NK-92 (cell line): ENCODE data around the gene PTPN13.

Experiments used
- DNase-seq: peaks from one replicate; lab custom pipeline; 2025; ENCODE audit not compliant: unreplicated experiment; lab: John Stamatoyannopoulos, UW

PTPN13 gene

GRCh38 chr4:86818211-86818610 lies 224.1 kb downstream of the PTPN13 start:
- DNase-seq = no peak

DNA sequence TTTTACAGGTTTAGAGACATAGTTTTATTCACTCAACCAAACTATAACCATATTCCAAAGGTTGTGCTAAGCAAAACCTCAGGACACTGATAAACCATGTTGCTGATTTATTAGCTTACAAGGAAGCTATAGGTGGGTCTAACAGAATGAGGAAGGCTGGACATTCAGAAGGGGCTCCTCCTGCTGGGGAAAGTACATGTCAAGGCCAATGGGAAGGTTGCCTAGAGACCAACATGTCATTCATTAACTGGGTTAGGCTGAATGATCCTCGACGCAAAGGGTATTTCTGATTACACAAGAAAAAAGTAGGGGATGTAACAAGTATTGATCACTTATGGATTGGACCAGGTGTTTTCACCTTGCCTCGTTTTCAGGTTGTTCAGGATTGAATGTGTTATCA lies 224.7 kb downstream of the PTPN13 start:
- DNase-seq = no peak

DNA sequence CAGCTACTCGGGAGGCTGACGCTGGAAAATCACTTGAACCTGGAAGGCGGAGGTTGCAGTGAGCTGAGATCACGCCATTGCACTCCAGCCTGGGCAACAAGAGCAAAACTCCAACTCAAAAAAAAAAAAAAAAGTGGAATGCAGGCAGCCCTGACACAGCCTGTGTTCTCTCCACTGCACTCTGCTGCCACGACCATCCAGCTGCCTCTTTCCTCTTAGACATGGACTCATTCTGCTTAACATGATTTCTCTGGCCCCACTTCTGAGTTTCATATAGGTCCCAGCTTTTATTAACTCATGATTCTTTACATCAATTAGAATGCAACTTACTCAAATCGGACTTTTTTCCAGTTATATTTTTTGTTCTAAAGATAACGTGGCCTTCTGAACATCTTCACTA lies 225.4 kb downstream of the PTPN13 start:
- no peak for DNase-seq

GRCh38 chr4:86821151-86821550 lies 227.0 kb downstream of the PTPN13 start:
- no peak for DNase-seq

GRCh38 chr4:86822136-86822535 lies 228.0 kb downstream of the PTPN13 start:
- no peak for DNase-seq

GRCh38 chr4:86825511-86825910 lies 231.4 kb downstream of the PTPN13 start:
- DNase-seq = no peak

DNA sequence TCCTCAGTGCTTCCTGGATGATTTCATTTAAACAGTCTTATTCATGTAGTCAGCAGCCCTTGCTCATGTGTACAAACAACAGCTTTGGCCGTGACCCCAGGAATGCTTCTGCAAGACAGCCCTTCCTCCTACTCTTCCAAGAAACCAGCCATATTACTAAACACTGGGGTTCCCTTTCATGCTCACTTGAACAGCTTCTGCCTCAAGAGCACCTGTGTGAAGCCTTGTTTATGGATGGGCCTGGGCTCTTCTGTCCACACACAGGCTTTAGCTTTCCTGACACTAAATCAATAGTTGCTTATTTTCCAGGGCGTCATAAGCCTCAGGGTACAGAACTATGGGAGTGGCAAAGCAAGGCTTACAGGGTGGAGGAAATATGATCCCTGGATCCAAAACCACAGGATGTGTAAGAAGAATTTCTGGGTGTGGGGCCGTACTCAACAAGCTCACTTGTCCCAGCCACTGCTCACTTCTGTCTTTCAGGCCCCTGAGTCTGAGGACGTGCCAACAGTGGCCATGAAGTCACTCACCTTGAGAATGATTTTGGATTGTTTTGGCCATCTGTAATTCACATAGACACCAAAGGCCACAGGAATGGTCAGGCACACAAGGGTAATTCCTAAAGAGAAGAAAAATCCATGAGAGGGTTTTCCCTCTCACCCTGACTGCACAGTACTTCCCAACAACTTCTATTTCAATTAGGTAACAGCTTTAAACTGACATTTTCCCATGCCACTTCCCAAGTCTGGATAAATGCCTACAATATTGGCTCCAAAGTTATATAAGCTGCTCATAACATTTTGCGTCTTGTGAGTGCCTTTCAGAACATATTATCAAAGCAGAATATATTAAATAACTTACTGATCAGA lies 237.4 kb downstream of the PTPN13 start:
- DNase-seq = no peak

- no peak for DNase-seq
These were observed 239.5 kb downstream of the PTPN13 start for GRCh38 chr4:86833615-86834014.

DNA sequence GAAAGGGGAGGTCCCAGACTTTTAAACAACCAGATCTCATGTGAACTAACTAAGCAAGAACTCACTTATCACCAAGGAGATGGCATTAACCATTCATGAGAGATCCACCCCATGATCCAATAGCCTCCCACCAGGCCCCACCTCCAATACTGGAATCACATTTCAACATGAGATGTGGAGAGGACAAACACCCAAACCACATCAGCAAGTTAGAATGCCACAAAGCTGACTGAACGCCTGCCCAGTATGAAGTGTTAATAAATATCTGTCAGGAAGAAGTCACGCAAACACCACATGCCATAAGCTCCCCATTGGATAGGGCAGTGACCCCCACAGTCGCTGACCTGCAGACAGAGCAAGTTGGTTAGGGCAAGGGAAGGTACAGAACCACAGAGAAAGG lies 240.8 kb downstream of the PTPN13 start:
- no peak for DNase-seq

DNA sequence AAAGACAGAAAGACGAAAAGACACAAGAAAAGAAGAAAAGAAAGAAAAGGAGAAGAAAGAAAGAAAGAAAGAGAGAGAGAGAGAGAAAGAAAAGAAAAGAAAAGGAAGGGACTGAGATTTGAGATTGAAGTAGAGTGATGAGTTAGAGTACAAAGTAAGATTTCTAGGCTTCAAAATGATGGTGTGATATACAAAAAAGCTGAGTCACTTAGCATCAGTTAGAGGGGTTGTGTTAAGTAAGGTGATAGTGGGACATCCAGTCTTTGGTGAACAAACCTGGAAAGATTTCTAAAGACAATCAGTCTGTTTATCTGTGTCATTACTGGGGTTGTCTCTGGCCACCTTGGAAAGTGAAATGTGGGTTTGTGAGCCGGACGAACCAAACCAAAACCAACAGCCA lies 241.6 kb downstream of the PTPN13 start:
- DNase-seq = no peak

DNA sequence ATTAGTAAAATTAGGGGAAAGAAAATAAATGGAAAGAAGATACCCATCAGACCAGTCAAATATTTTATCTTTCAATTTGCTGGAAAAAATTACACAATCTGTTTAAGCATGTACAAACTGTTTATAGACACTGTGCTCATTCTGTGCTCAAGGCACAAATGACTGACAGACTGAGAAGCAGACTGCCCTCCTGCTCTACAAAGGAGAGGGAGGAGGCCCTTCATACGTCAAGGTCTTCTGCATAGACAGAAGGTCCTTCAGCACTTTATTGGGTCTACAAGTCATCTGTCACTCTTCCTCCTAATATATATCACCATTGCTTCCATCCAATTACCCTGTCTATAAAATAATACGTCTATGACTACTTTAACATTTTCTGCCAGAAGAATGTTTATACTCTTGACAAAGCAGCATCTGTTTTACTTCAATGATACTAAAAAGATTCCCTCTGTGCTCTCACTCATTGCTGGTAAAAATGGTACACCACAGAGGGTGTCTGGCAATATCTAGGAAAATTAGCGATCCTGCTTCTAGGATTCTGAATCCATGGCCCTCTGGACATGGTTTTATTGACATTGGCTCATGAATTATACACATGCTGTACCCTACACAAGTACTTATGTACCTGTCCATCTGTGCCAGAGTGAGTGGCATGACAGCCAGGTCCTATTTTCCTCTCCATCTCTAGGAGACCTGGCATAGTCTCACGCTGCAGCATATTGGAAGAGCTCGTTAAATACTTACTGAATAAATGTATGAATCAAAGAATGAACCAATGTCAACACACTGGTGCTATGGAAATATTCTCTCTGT lies 243.8 kb downstream of the PTPN13 start:
- no peak for DNase-seq

DNA sequence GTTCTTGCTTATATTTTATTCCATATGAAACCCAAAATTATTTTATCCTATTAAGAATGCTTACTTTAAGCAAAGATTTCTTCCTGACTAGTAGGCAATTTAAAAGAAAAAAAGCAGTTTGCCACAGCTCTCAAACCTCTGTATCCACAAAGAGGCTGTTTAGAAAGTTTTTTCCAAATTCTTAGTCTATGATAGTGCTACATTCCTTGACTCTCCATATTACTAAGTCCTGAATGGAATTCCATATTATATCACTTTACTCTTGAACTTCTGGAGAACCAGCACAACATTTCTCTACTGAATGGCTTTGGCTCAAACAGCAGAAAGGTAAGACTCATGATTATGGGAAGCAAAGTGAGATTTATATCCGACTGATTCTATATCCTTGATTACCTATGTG lies 246.7 kb downstream of the PTPN13 start:
- no peak for DNase-seq

DNA sequence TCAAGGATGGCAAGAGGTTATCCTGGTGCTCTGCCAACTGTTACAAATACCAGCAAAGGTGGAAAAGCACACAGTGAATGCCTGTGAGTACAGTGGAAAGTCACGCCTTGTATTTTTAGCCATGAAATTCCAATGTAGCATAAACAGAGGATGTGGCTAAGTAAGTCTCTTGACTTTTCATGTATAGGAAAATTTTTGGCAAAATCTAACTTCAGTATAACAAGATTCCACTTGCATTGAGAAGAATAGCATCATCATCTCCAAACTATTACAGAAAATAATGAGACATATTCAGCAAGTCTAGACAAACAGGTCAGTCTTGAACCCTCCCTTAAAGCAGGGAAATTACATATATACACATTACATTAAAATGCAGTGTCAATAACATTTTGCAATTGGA lies 247.2 kb downstream of the PTPN13 start:
- DNase-seq = no peak

GRCh38 chr4:86845593-86845992 lies 251.5 kb downstream of the PTPN13 start:
- DNase-seq = no peak

- DNase-seq = no peak
These were observed 252.8 kb downstream of the PTPN13 start for GRCh38 chr4:86846921-86847320.

- DNase-seq = no peak
These were observed 253.5 kb downstream of the PTPN13 start for GRCh38 chr4:86847571-86847970.

GRCh38 chr4:86848136-86848535 lies 254.0 kb downstream of the PTPN13 start:
- DNase-seq = no peak

GRCh38 chr4:86848732-86849619 lies 254.9 kb downstream of the PTPN13 start, which contains the start of gene SLC10A6:
SLC10A6 (minus strand) TSS chr4:86849384; CDS start chr4:86849115, 269 bp downstream.
- no peak for DNase-seq

DNA sequence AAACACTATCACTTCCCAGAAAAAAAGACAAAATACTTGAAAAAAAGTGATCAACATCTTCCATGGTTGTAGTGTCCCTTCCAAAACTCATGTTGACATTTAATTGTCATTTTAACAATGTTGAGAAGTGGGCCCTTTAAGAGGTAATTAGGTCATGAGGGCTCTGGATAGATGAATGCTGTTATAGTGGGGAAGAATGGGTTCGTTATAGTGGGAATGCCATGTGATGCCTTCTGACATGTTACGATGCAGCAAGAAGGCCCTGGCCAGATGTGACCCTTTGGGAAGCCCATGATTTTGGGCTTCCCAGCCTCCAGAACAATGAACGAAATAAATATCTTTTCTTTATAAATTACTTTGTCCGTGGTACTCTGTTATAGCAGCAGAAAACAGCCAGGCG lies 259.1 kb downstream of the PTPN13 start:
- no peak for DNase-seq

GRCh38 chr4:86855572-86855971 lies 261.5 kb downstream of the PTPN13 start:
- DNase-seq = no peak

DNA sequence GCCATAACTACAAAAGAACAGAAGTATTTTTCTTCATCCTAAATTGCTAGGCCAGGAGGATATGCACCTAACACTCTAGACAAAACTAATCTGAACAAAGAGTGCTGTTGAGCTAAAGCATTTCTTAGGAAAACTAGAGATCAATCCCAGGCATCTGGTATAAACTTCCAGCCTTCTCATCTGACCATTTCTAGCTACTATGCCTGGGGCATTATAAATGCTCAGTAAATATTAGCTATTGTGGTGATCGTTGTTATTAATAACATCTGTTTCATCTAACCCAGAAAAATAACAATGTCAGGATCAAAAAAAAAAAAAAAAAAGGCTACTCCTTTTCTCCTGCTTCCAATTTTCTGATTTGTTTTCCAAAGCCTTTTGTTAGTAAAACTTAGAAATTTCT lies 262.8 kb downstream of the PTPN13 start:
- DNase-seq = no peak
